GM19397 (cell line): Measurements from ENCODE around the gene VPS25.

Experiments used
- ATAC-seq: cut with Tn5 transposase; IDR thresholded peaks from one replicate; pipeline ENCODE4 v1.9.1; 2021; ENCODE audit warnings: mild to moderate bottlenecking, moderate library complexity; ENCODE audit not compliant: unreplicated experiment

The VPS25 gene

DNA sequence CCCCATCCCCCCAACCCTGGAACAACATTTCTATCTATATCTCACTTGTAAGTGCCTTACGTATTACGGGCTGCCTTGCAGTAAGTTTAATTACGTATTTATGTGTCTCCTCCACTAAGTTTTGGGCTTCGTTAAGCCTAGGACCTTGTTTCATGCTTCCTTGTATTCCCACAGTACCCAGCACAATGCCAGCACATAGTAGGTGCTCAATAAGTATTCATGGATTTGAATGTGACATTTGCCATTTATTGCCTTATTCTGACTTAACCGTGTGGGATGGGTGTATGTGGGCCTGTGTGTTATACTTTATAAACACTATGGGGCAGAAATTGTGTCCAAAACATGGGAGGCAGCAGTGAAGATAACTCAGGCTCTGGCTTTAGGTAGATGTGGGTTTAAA lies 19.3 kb downstream of the VPS25 start:
- no peak for ATAC-seq

- ATAC-seq, result no peak
Measured at GRCh38 chr17:42795061-42795460, 21.8 kb downstream of the VPS25 start.

DNA sequence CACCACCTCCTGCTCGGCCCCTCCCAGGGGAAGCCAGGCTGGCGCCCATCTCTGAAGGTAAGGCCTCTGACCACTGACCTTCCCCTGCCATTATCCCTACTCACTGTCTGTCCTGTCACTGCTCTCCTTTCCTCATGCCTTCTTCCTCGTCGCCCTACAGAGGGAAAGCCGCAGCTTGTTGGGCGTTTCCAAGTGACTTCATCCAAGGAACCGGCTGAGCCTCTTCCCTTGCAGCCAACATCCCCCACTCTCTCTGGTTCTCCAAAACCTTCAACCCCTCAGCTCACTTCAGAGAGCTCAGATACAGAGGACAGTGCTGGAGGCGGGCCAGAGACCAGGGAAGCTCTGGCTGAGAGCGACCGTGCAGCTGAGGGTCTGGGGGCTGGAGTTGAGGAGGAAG lies 22.2 kb downstream of the VPS25 start:
- no peak for ATAC-seq

- ATAC-seq, result no peak
Measured at GRCh38 chr17:42796066-42796758, 23.0 kb downstream of the VPS25 start.

DNA sequence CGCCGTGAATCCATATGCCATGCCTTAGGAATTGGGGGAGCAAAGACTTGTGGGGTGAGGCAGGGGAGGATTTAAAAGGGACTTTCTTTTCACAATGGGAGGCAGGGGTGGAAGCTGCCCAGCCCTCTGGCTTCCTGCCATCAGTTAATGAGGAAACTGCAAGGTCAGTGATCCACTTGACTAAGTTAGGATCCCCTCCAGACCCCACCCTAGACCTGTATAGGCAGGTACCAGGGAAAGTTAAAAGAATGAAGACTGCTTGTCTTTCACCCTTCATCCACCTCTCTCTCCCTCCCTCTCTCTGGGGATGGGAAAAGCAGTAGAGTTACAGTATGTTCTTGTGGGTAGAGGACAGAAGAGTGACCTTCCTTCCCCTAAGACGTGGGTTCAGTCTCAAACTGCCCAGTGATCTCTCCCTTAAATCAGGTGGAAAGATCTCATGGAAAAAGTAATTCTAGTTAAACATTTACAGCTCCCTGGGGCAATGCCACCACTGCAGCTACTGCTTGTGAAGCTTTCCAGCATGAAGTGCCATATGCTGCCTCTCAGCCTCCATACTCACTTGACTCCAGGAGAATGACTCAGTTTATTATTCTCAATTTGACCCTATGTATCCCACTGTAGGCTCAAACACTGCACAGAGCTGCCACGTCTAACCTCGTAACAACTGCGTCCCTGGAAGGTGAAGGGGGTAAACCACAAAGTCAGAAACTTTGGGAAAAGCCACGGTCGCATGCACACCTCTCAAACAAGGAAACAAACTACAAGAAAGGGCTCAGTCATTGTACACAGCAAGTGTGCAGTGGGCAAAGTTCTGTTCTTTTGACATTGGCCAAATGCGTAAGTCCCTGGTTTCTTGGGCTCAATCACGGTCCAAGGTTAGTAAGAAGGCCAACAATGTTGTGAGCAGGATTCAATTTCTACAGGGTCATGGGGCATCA lies 24.1 kb downstream of the VPS25 start:
- ATAC-seq, result no peak

- no peak for ATAC-seq
Measured at GRCh38 chr17:42798011-42798382, 24.7 kb downstream of the VPS25 start.

GRCh38 chr17:42798383-42799380 lies 25.4 kb downstream of the VPS25 start, which contains the start of the genes CNTD1 and COA3:
TSS of gene CNTD1 (plus strand) at chr17:42798861. CDS start at chr17:42799068, 207 bp downstream.
TSS of gene COA3 (minus strand) at chr17:42798704. CDS start at chr17:42798681, 23 bp downstream.
- ATAC-seq, result peak; percentile 80

GRCh38 chr17:42803074-42803883 lies 30.0 kb downstream of the VPS25 start:
- ATAC-seq, result no peak

DNA sequence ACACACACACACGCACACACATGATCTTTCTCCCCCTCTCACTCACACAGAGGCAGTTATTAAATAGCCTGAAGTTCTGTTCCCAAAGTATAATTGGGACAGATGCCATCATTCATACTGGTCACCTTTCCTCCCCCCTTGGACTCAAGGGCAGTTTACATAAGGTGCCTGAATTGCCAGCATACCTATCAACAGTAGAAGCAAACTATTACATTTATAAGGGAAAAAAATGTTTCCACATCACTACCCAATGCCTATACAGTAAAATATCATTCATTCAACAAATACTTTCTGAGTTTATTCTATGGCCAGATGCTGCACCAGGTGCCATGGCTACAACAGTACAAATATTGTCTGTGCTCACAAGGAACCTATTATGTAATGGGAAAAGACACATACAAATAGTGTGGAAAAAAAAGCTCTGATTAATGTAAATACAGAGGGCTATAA lies 31.7 kb downstream of the VPS25 start:
- ATAC-seq, result no peak

DNA sequence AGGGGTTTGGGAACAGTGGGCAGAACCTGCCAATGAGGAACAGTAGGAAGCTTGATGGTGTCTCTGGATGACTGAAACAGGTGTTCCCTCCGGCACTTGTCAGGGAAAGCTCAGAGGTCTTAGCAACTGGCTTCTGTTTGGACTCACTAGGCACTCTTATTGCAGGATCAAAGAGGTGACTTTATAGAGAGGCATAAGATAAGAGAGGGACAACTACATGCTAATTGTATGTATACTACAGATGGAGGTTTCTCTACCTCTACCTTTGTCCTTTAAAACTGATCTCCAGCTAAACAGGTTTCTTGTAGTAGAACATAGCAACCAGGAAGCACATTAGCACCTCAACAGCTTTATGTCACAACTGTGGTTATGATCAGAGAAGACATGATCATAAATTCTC lies 33.0 kb downstream of the VPS25 start:
- no peak for ATAC-seq

DNA sequence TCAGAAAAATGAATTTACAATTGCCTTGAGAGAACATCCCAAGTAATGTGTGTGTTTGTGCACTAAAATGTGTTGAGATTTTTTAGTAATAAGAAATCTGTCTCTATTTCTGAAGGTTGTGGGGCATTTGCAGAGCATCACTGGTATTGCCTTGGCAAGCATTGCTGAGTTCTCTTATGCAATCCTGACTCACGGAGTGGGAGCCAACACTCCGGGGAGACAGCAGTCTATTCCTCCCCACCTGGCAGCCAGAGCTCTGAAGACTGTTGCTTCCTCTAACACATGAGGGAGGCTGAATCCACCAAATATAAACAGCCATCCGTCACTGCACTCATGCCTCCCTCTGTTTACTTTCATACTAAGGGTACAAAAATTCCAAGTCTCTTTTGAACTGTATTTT lies 36.0 kb downstream of the VPS25 start:
- no peak for ATAC-seq

- no peak for ATAC-seq
Measured at GRCh38 chr17:42814633-42815399, 41.6 kb downstream of the VPS25 start.

GRCh38 chr17:42817866-42818265 lies 44.6 kb downstream of the VPS25 start:
- ATAC-seq, result no peak

DNA sequence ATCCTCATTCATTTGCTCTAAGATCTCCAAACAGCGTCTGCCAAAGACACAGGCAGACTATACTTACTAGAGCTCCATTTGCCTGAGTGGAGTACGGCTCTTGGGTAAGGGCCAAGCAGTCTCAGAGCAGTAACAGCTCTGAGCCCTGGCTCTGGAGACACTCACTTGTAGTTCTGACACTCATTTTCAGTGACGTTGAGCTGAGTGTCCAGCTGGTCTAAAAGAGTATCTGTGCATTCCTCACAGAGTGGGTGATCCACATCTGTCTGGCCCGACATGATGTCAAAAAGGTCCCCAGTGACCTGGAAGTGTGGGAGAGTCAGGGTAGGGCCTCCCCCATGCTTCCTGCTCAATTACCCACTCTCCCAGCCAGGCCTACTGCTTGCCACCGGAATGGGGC lies 45.1 kb downstream of the VPS25 start:
- no peak for ATAC-seq

GRCh38 chr17:42819939-42820535 lies 46.8 kb downstream of the VPS25 start:
- ATAC-seq, result no peak

DNA sequence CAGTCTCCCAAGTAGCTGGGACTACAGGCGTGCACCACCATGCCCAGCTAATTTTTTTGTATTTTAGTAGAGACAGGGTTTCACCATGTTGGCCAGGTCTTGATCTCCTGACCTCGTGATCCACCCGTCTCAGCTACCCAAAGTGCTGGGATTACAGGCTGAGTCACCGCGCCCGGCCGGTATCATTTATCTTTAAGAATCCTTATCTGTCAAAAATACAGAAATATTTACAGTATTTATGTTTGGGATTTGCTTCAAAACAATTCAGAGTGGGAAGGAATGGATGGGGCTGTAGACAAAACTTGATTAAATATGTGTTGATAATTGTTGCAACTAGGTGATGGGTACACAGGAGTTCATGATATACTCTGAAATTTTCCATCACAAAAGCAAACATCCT lies 47.9 kb downstream of the VPS25 start:
- no peak for ATAC-seq

DNA sequence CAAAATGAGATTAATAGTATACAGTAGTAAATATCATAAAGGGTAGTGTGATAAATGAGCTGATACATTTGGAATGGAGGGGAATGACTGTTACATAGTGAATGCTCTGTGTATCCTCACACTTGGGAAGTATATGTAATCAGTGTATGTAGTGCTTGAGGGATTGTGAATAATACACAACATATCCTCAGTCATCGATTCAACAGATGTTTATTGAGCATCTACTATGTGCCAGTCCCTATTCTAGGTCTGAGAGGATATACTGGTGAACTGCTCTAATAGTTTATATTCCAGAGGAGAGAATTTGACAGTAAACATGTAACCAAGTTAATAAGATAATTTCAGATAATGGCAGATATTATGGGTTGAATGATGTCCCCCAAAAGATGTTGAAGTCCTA lies 54.2 kb downstream of the VPS25 start:
- no peak for ATAC-seq
